ENCODE measurements around the gene OLFML2A.

OLFML2A gene

GRCh38 chr9:124855944-124856765 lies 79.2 kb downstream of the OLFML2A start:
- DNase-seq = no peak

- no peak for DNase-seq
Measured at GRCh38 chr9:124857533-124858162, 80.7 kb downstream of the OLFML2A start.

GRCh38 chr9:124858330-124859046 lies 81.6 kb downstream of the OLFML2A start:
- DNase-seq = no peak

- DNase-seq = no peak
Measured at GRCh38 chr9:124859803-124860581, 83.1 kb downstream of the OLFML2A start.

GRCh38 chr9:124860582-124861341 lies 83.8 kb downstream of the OLFML2A start:
- DNase-seq = no peak

GRCh38 chr9:124861342-124862229 lies 84.7 kb downstream of the OLFML2A start, which contains the start of the genes ARPC5L and RPL35:
TSS of gene ARPC5L (plus strand) at chr9:124862130. CDS start at chr9:124869291, 7,161 bp downstream.
TSS of gene RPL35 (minus strand) at chr9:124861957. CDS start at chr9:124861912, 45 bp downstream.
- peak; percentile 94 for DNase-seq

- peak; percentile 16 for DNase-seq
Measured at GRCh38 chr9:124863371-124863871, 86.5 kb downstream of the OLFML2A start.

All from NCI-H2171 treated with DMSO at 0.1 percent for 48 hours (cell line).